EH (cell line): ENCODE data around the gene JRKL.
A peak's percentile ranks its signal among the peaks of the same experiment; 100 is the strongest.
"Not testable (repeated sequence)": the region's sequence is repeated elsewhere in the genome, so short reads cannot be mapped to it uniquely, and the experiment has no call there.

Experiments used
- DNase-seq: peaks from one replicate; pipeline ENCODE4 v3.0.0-alpha.2; 2015; ENCODE audit warnings: low read depth

Gene JRKL

GRCh38 chr11:96394773-96395172 lies 5.0 kb downstream of the JRKL start:
- no peak for DNase-seq

- DNase-seq, result no peak
These were observed 6.8 kb downstream of the JRKL start for GRCh38 chr11:96396637-96397036.

- DNase-seq, result no peak
These were observed 8.1 kb downstream of the JRKL start for GRCh38 chr11:96397863-96398262.

GRCh38 chr11:96400697-96401096 lies 10.9 kb downstream of the JRKL start:
- no peak for DNase-seq

- DNase-seq, result not testable (repeated sequence)
These were observed 21.6 kb downstream of the JRKL start for GRCh38 chr11:96411412-96411811.

- no peak for DNase-seq
These were observed 23.1 kb downstream of the JRKL start for GRCh38 chr11:96412761-96413381.

GRCh38 chr11:96413408-96413807 lies 23.6 kb downstream of the JRKL start:
- no peak for DNase-seq

- peak; percentile 61 for DNase-seq
These were observed 34.9 kb downstream of the JRKL start for GRCh38 chr11:96424693-96425092.

- DNase-seq, result no peak
These were observed 40.9 kb downstream of the JRKL start for GRCh38 chr11:96430668-96431067.

- DNase-seq, result not testable (repeated sequence)
These were observed 42.8 kb downstream of the JRKL start for GRCh38 chr11:96432654-96433053.
